ENCODE results near the gene INTS14.

GRCh38 chr15:65655457-65655856 lies 44.5 kb upstream of the INTS14 start:
- TF ChIP-seq CTCF (IDR thresholded peaks at IDR 0.05) (no peak), EP300 (IDR thresholded peaks at IDR 0.05) (no peak), POLR2A (IDR thresholded peaks at IDR 0.05) (no peak)
